Measurements from ENCODE around the gene UTP20.
"Not testable (repeated sequence)": the region's sequence is repeated elsewhere in the genome, so short reads cannot be mapped to it uniquely, and the experiment has no call there.

UTP20 gene

GRCh38 chr12:101372431-101372830 is 92.5 kb downstream of the UTP20 start:
- H2AFZ ChIP-seq (ENCODE audit: low read depth, low read length): no peak overlapping the region
- H3K9me3 ChIP-seq (ENCODE audit: insufficient read depth, low read length, severe bottlenecking): no peaks in the 10 kb centered on the region
- TF ChIP-seq EZH2 (IDR thresholded peaks at IDR 0.05; ENCODE audit: borderline replicate concordance, low read depth, low read length, severe bottlenecking): no peak
- TF ChIP-seq, protein P1, sequence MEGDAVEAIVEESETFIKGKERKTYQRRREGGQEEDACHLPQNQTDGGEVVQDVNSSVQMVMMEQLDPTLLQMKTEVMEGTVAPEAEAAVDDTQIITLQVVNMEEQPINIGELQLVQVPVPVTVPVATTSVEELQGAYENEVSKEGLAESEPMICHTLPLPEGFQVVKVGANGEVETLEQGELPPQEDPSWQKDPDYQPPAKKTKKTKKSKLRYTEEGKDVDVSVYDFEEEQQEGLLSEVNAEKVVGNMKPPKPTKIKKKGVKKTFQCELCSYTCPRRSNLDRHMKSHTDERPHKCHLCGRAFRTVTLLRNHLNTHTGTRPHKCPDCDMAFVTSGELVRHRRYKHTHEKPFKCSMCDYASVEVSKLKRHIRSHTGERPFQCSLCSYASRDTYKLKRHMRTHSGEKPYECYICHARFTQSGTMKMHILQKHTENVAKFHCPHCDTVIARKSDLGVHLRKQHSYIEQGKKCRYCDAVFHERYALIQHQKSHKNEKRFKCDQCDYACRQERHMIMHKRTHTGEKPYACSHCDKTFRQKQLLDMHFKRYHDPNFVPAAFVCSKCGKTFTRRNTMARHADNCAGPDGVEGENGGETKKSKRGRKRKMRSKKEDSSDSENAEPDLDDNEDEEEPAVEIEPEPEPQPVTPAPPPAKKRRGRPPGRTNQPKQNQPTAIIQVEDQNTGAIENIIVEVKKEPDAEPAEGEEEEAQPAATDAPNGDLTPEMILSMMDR (IDR thresholded peaks at IDR 0.05; ENCODE audit: borderline replicate concordance, extremely low read depth, low read length, poor library complexity, severe bottlenecking): no peak
- no peaks in the 10 kb centered on the region for H3K27me3 ChIP-seq (ENCODE audit: insufficient read depth, low read length, poor library complexity)
- peaks cover 80% of the 10 kb centered on the region for H3K36me3 ChIP-seq (ENCODE audit: insufficient read depth, low read length)
- no peak overlapping the region for H3K4me3 ChIP-seq (ENCODE audit: low read depth in 1 of 2, low read length in 2 of 2)
- H3K9ac ChIP-seq (ENCODE audit: low read depth, low read length): no peak overlapping the region
- H3K27ac ChIP-seq (ENCODE audit: low read length): no peak overlapping the region
- H3K4me1 ChIP-seq (ENCODE audit: insufficient read depth, low read length): no peaks in the 10 kb centered on the region
- H4K20me1 ChIP-seq (ENCODE audit: insufficient read depth, low read length): no peaks in the 10 kb centered on the region
- DNase-seq: no peak
- no peak for ATAC-seq (ENCODE audit: insufficient read depth, low read depth)
- no peaks in the 10 kb centered on the region for H3K79me2 ChIP-seq (ENCODE audit: insufficient read depth, low read length)
- no peak overlapping the region for H3K4me2 ChIP-seq (ENCODE audit: insufficient read depth, low read length)

DNA sequence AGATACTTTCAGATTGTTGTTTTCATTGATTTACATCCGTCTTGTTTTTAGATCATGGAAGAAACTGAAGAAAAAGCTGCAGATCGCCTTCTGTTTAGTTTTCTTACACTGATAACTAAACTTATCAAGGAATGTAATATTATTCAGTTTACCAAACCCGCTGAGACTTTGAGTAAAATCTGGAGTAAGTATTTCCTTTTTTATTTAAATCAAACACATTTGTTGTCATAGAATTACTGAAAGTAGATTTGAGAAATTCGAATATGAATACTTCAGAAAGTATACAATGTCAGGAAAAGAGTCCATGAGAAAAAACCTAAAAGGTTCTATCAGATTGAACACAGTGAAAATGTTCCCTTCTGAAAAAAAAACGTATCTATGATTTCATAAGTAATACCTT is 95.7 kb downstream of the UTP20 start:
- no peak overlapping the region for H3K27ac ChIP-seq (ENCODE audit: low read length)
- no peaks in the 10 kb centered on the region for H4K20me1 ChIP-seq (ENCODE audit: insufficient read depth, low read length)
- H3K27me3 ChIP-seq (ENCODE audit: insufficient read depth, low read length, poor library complexity): no peaks in the 10 kb centered on the region
- no peaks in the 10 kb centered on the region for H3K4me1 ChIP-seq (ENCODE audit: insufficient read depth, low read length)
- no peak overlapping the region for H3K4me2 ChIP-seq (ENCODE audit: insufficient read depth, low read length)
- no peaks in the 10 kb centered on the region for H3K79me2 ChIP-seq (ENCODE audit: insufficient read depth, low read length)
- no peak overlapping the region for H3K4me3 ChIP-seq (ENCODE audit: low read depth in 1 of 2, low read length in 2 of 2)
- no peak overlapping the region for H3K9ac ChIP-seq (ENCODE audit: low read depth, low read length)
- peaks cover 79% of the 10 kb centered on the region for H3K36me3 ChIP-seq (ENCODE audit: insufficient read depth, low read length)
- ATAC-seq (ENCODE audit: insufficient read depth, low read depth) (no peak), DNase-seq (no peak)
- no peak for TF ChIP-seq EZH2 (IDR thresholded peaks at IDR 0.05; ENCODE audit: borderline replicate concordance, low read depth, low read length, severe bottlenecking)
- TF ChIP-seq, protein P1 (IDR thresholded peaks at IDR 0.05; ENCODE audit: borderline replicate concordance, extremely low read depth, low read length, poor library complexity, severe bottlenecking): no peak
- no peak overlapping the region for H2AFZ ChIP-seq (ENCODE audit: low read depth, low read length)
- H3K9me3 ChIP-seq (ENCODE audit: insufficient read depth, low read length, severe bottlenecking): no peaks in the 10 kb centered on the region

GRCh38 chr12:101379149-101379548 is 99.2 kb downstream of the UTP20 start:
- no peak overlapping the region for H3K4me2 ChIP-seq (ENCODE audit: insufficient read depth, low read length)
- TF ChIP-seq, protein P1 (IDR thresholded peaks at IDR 0.05; ENCODE audit: borderline replicate concordance, extremely low read depth, low read length, poor library complexity, severe bottlenecking): no peak
- no peak for TF ChIP-seq EZH2 (IDR thresholded peaks at IDR 0.05; ENCODE audit: borderline replicate concordance, low read depth, low read length, severe bottlenecking)
- no peak overlapping the region for H2AFZ ChIP-seq (ENCODE audit: low read depth, low read length)
- no peaks in the 10 kb centered on the region for H3K9me3 ChIP-seq (ENCODE audit: insufficient read depth, low read length, severe bottlenecking)
- no peaks in the 10 kb centered on the region for H3K27me3 ChIP-seq (ENCODE audit: insufficient read depth, low read length, poor library complexity)
- no peaks in the 10 kb centered on the region for H3K79me2 ChIP-seq (ENCODE audit: insufficient read depth, low read length)
- no peaks in the 10 kb centered on the region for H3K4me1 ChIP-seq (ENCODE audit: insufficient read depth, low read length)
- no peak overlapping the region for H3K27ac ChIP-seq (ENCODE audit: low read length)
- H3K9ac ChIP-seq (ENCODE audit: low read depth, low read length): no peak overlapping the region
- no peak overlapping the region for H3K4me3 ChIP-seq (ENCODE audit: low read depth in 1 of 2, low read length in 2 of 2)
- ATAC-seq (ENCODE audit: insufficient read depth, low read depth) (no peak), DNase-seq (no peak)
- no peaks in the 10 kb centered on the region for H4K20me1 ChIP-seq (ENCODE audit: insufficient read depth, low read length)
- H3K36me3 ChIP-seq (ENCODE audit: insufficient read depth, low read length): peaks cover 82% of the 10 kb centered on the region

- not testable (repeated sequence) for H4K20me1 ChIP-seq (ENCODE audit: insufficient read depth, low read length); ATAC-seq (ENCODE audit: insufficient read depth, low read depth); H3K4me2 ChIP-seq (ENCODE audit: insufficient read depth, low read length); DNase-seq; H3K4me1 ChIP-seq (ENCODE audit: insufficient read depth, low read length); H2AFZ ChIP-seq (ENCODE audit: low read depth, low read length); H3K9ac ChIP-seq (ENCODE audit: low read depth, low read length); H3K9me3 ChIP-seq (ENCODE audit: insufficient read depth, low read length, severe bottlenecking); H3K27ac ChIP-seq (ENCODE audit: low read length); H3K4me3 ChIP-seq (ENCODE audit: low read depth in 1 of 2, low read length in 2 of 2); H3K79me2 ChIP-seq (ENCODE audit: insufficient read depth, low read length); H3K27me3 ChIP-seq (ENCODE audit: insufficient read depth, low read length, poor library complexity)
- H3K36me3 ChIP-seq (ENCODE audit: insufficient read depth, low read length): peaks cover 59% of the 10 kb centered on the region
These were observed 111.3 kb downstream of the UTP20 start for GRCh38 chr12:101391181-101391580.
